PFSK-1 (cell line): ENCODE measurements around the gene HGFAC.

Experiments
- FOXP2 ChIP-seq: optimal IDR thresholded peaks from 2 replicates; pipeline ENCODE3; 2011; ENCODE audit warnings: borderline replicate concordance, control low read depth, inconsistent platforms; ENCODE audit not compliant: insufficient read depth; ENCODE audit errors: extremely low read length, extremely low read depth
- POLR2AphosphoS5 ChIP-seq: IDR thresholded peaks from 2 replicates; pipeline ENCODE4 v1.6.1; 2012; ENCODE audit warnings: low read depth, mild to moderate bottlenecking, control low read depth, low read length, moderate library complexity
- SIN3A ChIP-seq: IDR thresholded peaks from 2 replicates; pipeline ENCODE4 v1.6.1; 2012; ENCODE audit warnings: mild to moderate bottlenecking, low read length, moderate library complexity, borderline replicate concordance; ENCODE audit not compliant: insufficient read depth
- TAF1 ChIP-seq: IDR thresholded peaks from 2 replicates; pipeline ENCODE4 v1.6.1; 2012; ENCODE audit warnings: low read length, control low read depth, borderline replicate concordance; ENCODE audit not compliant: insufficient read depth
- TF ChIP-seq, protein P1 (sequence below), 2 experiments: IDR thresholded peaks; 2 replicates each; pipeline versions ENCODE4 v1.6.1 to v1.8.0; 2011 to 2012; ENCODE audit warnings: low read depth in 2 of 2, low read length in 2 of 2, control low read depth in 1 of 2, inconsistent platforms in 1 of 2, mild to moderate bottlenecking in 1 of 2, moderate library complexity in 1 of 2; ENCODE audit not compliant: insufficient read depth in 1 of 2

The HGFAC gene

DNA sequence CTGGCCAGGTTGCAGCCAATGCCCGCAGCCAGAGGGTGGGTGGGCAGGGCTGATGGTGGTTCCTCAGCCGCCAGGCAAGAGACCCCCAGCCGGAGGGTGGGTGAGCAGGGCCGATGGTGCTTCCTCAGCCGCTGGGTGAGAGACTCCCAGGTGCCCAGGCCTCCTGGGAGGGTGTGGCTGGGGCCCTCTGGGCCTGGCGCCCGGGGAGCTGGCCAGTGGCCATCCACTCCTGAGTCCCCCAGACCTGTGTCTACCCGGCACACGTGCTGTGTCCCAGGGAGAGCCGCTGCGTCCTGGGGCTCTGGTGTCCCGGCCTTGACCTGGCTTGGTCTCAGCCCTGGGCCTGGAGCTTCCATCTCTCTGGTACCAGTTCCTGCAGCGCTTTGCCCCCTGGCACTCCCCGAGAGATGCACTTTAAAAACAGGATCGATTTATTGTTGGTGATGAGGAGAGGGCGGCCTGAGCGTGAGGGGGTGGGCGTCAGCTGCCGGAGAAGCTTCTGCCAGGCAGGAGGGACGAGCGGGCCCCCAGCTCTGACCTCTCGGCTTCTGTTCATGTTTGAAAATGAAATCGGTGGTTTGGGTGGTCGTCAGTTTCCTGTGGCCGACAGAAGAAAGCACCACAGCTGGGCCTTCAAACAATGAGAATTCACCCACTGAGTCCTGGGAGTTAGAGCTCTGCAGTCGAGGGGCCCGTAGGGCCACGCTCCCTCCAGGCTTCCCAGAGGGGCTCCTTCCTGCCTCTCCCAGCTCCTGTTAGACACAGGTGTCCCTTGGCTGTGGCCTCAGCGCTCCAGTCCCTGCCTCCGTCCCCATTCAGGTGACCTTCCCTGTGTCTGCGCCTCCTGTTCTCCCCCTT is 27.8 kb downstream of the HGFAC start:
- no peak for TF ChIP-seq SIN3A
- TF ChIP-seq, protein P1, sequence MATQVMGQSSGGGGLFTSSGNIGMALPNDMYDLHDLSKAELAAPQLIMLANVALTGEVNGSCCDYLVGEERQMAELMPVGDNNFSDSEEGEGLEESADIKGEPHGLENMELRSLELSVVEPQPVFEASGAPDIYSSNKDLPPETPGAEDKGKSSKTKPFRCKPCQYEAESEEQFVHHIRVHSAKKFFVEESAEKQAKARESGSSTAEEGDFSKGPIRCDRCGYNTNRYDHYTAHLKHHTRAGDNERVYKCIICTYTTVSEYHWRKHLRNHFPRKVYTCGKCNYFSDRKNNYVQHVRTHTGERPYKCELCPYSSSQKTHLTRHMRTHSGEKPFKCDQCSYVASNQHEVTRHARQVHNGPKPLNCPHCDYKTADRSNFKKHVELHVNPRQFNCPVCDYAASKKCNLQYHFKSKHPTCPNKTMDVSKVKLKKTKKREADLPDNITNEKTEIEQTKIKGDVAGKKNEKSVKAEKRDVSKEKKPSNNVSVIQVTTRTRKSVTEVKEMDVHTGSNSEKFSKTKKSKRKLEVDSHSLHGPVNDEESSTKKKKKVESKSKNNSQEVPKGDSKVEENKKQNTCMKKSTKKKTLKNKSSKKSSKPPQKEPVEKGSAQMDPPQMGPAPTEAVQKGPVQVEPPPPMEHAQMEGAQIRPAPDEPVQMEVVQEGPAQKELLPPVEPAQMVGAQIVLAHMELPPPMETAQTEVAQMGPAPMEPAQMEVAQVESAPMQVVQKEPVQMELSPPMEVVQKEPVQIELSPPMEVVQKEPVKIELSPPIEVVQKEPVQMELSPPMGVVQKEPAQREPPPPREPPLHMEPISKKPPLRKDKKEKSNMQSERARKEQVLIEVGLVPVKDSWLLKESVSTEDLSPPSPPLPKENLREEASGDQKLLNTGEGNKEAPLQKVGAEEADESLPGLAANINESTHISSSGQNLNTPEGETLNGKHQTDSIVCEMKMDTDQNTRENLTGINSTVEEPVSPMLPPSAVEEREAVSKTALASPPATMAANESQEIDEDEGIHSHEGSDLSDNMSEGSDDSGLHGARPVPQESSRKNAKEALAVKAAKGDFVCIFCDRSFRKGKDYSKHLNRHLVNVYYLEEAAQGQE (IDR thresholded peaks at IDR 0.05; ENCODE audit: insufficient read depth in 1 of 2, low read depth in 2 of 2, low read length in 2 of 2) = no peak
- TF ChIP-seq TAF1 = no peak
- TF ChIP-seq FOXP2 = no peak
- no peak for TF ChIP-seq POLR2AphosphoS5

DNA sequence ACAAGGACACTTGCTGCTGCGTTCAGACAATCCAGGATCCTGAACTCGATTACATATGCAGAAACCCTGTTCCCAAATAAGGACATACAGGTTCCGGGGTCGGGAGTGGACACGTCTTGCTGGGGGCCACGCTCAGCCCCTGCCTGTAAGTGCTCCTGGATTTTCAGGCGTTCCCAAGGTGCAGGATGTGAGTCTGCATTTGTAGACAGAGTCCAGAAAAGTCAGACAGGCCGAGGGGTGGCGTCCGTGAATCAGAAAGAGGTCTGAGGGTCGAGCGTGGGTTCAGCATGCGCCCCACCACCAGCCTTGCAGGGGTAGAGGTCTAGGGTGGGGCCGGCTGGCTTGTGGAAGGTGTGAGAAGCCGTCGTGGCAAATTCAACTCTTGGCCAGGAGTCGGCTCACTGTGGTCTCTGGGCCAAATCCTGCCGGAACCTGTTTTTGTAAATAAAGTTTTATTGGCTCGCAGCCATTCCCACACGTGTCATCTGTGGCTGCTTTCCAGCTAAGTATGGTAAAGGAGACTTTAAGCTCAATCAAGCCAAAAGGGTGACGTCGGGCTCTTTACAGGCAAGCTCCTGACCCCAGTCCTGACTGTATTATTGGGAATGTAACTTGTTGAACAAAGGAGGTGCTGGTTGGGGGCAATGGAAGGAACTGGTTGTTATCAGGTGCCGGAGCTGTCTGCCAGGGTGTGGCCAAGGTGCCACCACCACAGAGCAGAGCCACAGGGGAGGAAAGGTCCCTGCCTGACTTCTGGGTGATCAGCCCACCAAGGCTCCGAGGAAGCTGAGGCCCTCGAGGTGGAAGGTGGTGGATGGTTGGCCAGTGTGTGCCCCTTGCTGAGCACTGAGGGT is 28.7 kb downstream of the HGFAC start:
- TF ChIP-seq POLR2AphosphoS5 (no peak), SIN3A (no peak), FOXP2 (no peak), TAF1 (no peak)
- TF ChIP-seq, protein P1 (IDR thresholded peaks at IDR 0.05; ENCODE audit: insufficient read depth in 1 of 2, low read depth in 2 of 2, low read length in 2 of 2) = no peak

DNA sequence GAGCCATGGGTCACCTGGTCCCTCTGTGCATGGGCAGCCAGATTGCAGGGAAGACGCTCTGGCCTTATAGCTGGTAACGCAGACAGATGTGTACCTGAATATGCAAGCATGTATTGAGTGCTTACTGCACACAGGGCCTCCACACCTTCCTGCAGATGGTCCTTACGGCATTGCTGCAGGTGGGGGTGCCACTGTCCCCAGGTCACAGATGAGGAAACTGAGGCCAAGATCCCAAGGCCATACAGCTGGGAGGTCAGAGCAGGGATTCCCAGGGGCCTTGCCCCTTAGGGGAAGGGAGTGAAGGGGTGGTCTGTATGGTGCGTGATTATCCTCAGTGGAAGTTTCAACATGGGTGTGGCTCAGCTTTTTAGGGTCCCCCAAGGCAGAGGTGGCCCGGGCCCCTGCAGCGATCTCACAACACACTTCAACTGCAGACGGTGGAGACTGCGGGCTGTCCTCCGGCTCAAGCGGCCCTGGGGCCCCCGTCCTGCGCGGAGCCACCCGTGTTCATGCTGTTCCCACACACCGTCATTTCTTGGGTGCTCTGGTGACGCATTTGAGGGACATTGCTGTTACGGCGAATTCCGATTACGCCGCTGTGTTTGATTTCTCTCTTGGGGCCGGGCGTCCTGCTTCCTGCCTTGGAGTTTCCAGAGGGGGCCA is 29.5 kb downstream of the HGFAC start:
- TF ChIP-seq TAF1 (no peak), SIN3A (no peak), POLR2AphosphoS5 (no peak), FOXP2 (no peak)
- TF ChIP-seq, protein P1 (IDR thresholded peaks at IDR 0.05; ENCODE audit: insufficient read depth in 1 of 2, low read depth in 2 of 2, low read length in 2 of 2) = no peak

DNA sequence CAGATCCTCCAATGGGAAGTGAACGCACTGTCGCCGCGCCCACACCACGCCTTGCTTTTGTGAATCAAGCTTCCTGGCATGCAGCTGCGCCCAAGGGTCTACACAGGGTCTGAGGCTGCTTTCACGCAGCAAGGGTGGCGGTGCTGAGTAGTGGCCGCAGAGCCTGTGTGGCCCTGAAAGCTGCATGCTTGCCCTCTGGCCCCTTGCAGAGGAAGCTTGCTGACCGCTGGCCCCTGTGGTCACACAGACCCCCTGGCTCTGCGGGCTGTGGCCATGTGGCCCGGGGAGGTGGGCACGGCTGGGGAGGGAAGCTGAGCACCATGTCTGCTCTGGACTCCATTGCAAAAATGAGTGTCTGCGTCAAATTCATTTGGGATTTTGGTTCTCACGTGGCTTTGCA is 30.1 kb downstream of the HGFAC start:
- TF ChIP-seq SIN3A (no peak), TAF1 (no peak), POLR2AphosphoS5 (no peak), FOXP2 (no peak)
- TF ChIP-seq, protein P1 (IDR thresholded peaks at IDR 0.05; ENCODE audit: insufficient read depth in 1 of 2, low read depth in 2 of 2, low read length in 2 of 2) = no peak
